ENCODE data around the gene MSANTD1.

GRCh38 chr4:3238721-3239120, 10.2 kb upstream of the MSANTD1 start:
- TF ChIP-seq CTCF (IDR thresholded peaks at IDR 0.05) (no peak), POLR2A (IDR thresholded peaks at IDR 0.05) (no peak)
